Vagina (tissue), 2 donors: ENCODE data around the gene JADE2. TPM values are rescaled to one million over a fixed set of nuclear protein-coding genes. Genes with fewer than 3 reads are reported as not detected.

ENCODE experiments used
- DNase-seq, 2 donors: peaks; one replicate each; pipeline ENCODE4 v3.0.0-alpha.2; 2017; ENCODE audit errors: extremely low spot score in 2 of 2
- H3K27ac ChIP-seq: fragments of 200-600 bp; sonication (generic); one replicate; pipeline ENCODE4 v1.5.1; 2019
- H3K27me3 ChIP-seq: fragments of 200-600 bp; sonication (generic); one replicate; pipeline ENCODE4 v1.5.1; 2019
- H3K36me3 ChIP-seq, 2 donors: fragments of 200-600 bp; sonication (generic); one replicate each; pipeline ENCODE4 v1.5.1; 2017 to 2019
- H3K4me1 ChIP-seq: fragments of 200-600 bp; sonication (generic); one replicate; pipeline ENCODE4 v1.5.1; 2019
- H3K4me3 ChIP-seq, 2 donors: fragments of 200-600 bp; sonication (generic); 1 replicate in 1 of 2; 2 replicates in 1 of 2; pipeline ENCODE4 v1.5.1; 2016 to 2019
- H3K9me3 ChIP-seq: fragments of 200-600 bp; sonication (generic); one replicate; pipeline ENCODE4 v1.5.1; 2019
- POLR2A ChIP-seq, 2 donors: fragments of 450-650 bp; IDR thresholded peaks; one replicate each; pipeline ENCODE4 v1.6.1; 2017; ENCODE audit warnings: antibody characterized with exemption in 2 of 2, mild to moderate bottlenecking in 2 of 2, moderate library complexity in 2 of 2
- POLR2AphosphoS5 ChIP-seq, 2 donors: sonication (generic); formaldehyde crosslinking; IDR thresholded peaks; one replicate each; pipeline ENCODE4 v1.9.0; 2017; ENCODE audit warnings: antibody characterized with exemption in 2 of 2, mild to moderate bottlenecking in 2 of 2, low read depth in 1 of 2; ENCODE audit not compliant: insufficient read depth in 1 of 2
- intact Hi-C: fragments of 100-400 bp; cut with DNase I; formaldehyde crosslinking; loops from one replicate; pipeline ENCODE4 v1.15.1; 2023
- total RNA-seq: library from RNA; depleted of rRNA; stranded (reverse); fragments of >200 nt; gene quantifications from one replicate; pipeline ENCODE4 v1.2.3, GENCODE V29; 2016
- TF ChIP-seq, protein P1 (sequence below), 3 experiments: fragments of 450-650 bp in 2 of 3; fragments of 200-600 bp in 1 of 3; sonication (generic) in 1 of 3; IDR thresholded peaks; one replicate each; pipeline ENCODE4 v1.5.1; 2017 to 2019; ENCODE audit warnings: antibody characterized with exemption in 3 of 3, mild to moderate bottlenecking in 2 of 3, moderate library complexity in 2 of 3

Gene JADE2
- total RNA-seq, 1 donor from 2014 or later, result 35.4 TPM

- intact Hi-C loops, result loop anchor here (10.0 kb wide), 1 partner anchor 402 kb away; no protein-coding TSS in a partner anchor
- TF ChIP-seq, protein P1, sequence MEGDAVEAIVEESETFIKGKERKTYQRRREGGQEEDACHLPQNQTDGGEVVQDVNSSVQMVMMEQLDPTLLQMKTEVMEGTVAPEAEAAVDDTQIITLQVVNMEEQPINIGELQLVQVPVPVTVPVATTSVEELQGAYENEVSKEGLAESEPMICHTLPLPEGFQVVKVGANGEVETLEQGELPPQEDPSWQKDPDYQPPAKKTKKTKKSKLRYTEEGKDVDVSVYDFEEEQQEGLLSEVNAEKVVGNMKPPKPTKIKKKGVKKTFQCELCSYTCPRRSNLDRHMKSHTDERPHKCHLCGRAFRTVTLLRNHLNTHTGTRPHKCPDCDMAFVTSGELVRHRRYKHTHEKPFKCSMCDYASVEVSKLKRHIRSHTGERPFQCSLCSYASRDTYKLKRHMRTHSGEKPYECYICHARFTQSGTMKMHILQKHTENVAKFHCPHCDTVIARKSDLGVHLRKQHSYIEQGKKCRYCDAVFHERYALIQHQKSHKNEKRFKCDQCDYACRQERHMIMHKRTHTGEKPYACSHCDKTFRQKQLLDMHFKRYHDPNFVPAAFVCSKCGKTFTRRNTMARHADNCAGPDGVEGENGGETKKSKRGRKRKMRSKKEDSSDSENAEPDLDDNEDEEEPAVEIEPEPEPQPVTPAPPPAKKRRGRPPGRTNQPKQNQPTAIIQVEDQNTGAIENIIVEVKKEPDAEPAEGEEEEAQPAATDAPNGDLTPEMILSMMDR (IDR thresholded peaks at IDR 0.05), result peak; percentile 59 to 78 (median 71)
- TF ChIP-seq POLR2AphosphoS5 (IDR thresholded peaks at IDR 0.05; ENCODE audit: insufficient read depth in 1 of 2, low read depth in 1 of 2), result peak in 1 of 2 donors; percentile 41
- no peak for TF ChIP-seq POLR2A (IDR thresholded peaks at IDR 0.05)
- Histone ChIP-seq H3K4me3 (no peak overlapping the region), H3K27me3 (no peaks in the 10 kb centered on the region), H3K27ac (no peak overlapping the region), H3K36me3 (no peaks in the 10 kb centered on the region), H3K4me1 (peaks cover 17% of the 10 kb centered on the region), H3K9me3 (no peaks in the 10 kb centered on the region)
- no peak for DNase-seq
These were observed 61.5 kb downstream of the JADE2 start for GRCh38 chr5:134586866-134587524.

GRCh38 chr5:134590992-134591659 is 65.7 kb downstream of the JADE2 start:
- H3K4me3 ChIP-seq, result no peak overlapping the region
- TF ChIP-seq POLR2A (IDR thresholded peaks at IDR 0.05) (no peak), POLR2AphosphoS5 (IDR thresholded peaks at IDR 0.05; ENCODE audit: insufficient read depth in 1 of 2, low read depth in 1 of 2) (peak in 1 of 2 donors; percentile 27)
- TF ChIP-seq, protein P1 (IDR thresholded peaks at IDR 0.05), result no peak
- H3K36me3 ChIP-seq, result no peaks in the 10 kb centered on the region
- no peaks in the 10 kb centered on the region for H3K27me3 ChIP-seq
- H3K27ac ChIP-seq, result no peak overlapping the region
- intact Hi-C loops, result no loop called here
- H3K4me1 ChIP-seq, result peaks cover 13% of the 10 kb centered on the region
- DNase-seq, result no peak
- no peaks in the 10 kb centered on the region for H3K9me3 ChIP-seq

- no peak for TF ChIP-seq POLR2AphosphoS5 (IDR thresholded peaks at IDR 0.05; ENCODE audit: insufficient read depth in 1 of 2, low read depth in 1 of 2)
- TF ChIP-seq POLR2A (IDR thresholded peaks at IDR 0.05), result no peak
- TF ChIP-seq, protein P1 (IDR thresholded peaks at IDR 0.05), result no peak
- Histone ChIP-seq H3K27ac (no peak overlapping the region), H3K36me3 (no peaks in the 10 kb centered on the region), H3K4me1 (peaks cover 8% of the 10 kb centered on the region), H3K4me3 (no peak overlapping the region), H3K27me3 (no peaks in the 10 kb centered on the region), H3K9me3 (no peaks in the 10 kb centered on the region)
- no peak for DNase-seq
- intact Hi-C loops, result no loop called here
These were observed 66.8 kb downstream of the JADE2 start for GRCh38 chr5:134592141-134592746.

DNA sequence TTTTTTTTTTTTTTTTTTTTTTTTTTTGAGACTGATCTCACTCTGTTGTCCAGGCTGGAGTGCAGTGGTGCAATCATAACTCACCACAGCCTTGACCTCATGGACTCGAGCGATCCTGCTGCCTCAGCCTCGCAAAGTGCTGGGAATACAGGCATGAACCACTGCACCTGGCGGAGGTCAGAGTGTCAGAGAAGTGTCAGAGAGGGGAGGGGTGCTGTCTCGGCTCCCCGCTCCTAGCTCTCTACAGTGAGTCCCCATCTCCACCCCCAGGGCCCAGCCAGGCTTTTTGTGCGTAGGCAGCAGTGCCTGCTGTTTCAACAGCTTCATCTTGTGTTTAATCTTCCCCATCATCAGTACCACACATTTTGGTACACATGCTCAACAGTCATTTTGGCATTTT is 68.9 kb downstream of the JADE2 start:
- no peak overlapping the region for H3K4me3 ChIP-seq
- no peaks in the 10 kb centered on the region for H3K36me3 ChIP-seq
- DNase-seq, result no peak
- no peak overlapping the region for H3K27ac ChIP-seq
- TF ChIP-seq, protein P1 (IDR thresholded peaks at IDR 0.05), result no peak
- TF ChIP-seq POLR2AphosphoS5 (IDR thresholded peaks at IDR 0.05; ENCODE audit: insufficient read depth in 1 of 2, low read depth in 1 of 2), result no peak
- no peak for TF ChIP-seq POLR2A (IDR thresholded peaks at IDR 0.05)
- no peaks in the 10 kb centered on the region for H3K9me3 ChIP-seq
- H3K27me3 ChIP-seq, result no peaks in the 10 kb centered on the region
- intact Hi-C loops, result no loop called here
- H3K4me1 ChIP-seq, result peaks cover 8% of the 10 kb centered on the region
